COLO829 (cell line): ENCODE results near the gene HDGFL2.
A peak's percentile ranks its signal among the peaks of the same experiment; 100 is the strongest.
"Not testable (repeated sequence)": the region's sequence is repeated elsewhere in the genome, so short reads cannot be mapped to it uniquely, and the experiment has no call there.

Experiments used
- DNase-seq: peaks from one replicate; pipeline ENCODE4 v3.0.0; 2012; ENCODE audit warnings: low spot score

The HDGFL2 gene

DNA sequence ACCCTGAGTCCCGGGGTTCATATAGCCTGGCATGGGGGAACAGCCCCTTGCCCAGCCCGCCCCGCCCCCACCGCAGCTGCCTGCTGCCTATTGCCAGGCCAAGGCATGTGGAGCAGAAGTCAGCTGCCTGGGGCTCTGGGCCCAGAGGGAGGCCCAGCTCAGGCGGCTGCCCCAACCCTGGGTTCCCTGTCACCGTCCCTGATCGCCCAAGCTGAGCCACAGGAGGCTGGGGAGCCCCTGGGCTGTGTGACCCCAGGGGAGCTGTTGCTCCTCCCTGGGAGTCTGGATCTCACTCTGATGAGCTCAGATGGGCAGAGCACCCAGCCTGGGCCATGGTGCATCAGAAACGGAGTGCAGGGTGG, 44.8 kb downstream of the HDGFL2 start:
- no peak for DNase-seq

GRCh38 chr19:4517451-4518057, 45.5 kb downstream of the HDGFL2 start:
- no peak for DNase-seq

DNA sequence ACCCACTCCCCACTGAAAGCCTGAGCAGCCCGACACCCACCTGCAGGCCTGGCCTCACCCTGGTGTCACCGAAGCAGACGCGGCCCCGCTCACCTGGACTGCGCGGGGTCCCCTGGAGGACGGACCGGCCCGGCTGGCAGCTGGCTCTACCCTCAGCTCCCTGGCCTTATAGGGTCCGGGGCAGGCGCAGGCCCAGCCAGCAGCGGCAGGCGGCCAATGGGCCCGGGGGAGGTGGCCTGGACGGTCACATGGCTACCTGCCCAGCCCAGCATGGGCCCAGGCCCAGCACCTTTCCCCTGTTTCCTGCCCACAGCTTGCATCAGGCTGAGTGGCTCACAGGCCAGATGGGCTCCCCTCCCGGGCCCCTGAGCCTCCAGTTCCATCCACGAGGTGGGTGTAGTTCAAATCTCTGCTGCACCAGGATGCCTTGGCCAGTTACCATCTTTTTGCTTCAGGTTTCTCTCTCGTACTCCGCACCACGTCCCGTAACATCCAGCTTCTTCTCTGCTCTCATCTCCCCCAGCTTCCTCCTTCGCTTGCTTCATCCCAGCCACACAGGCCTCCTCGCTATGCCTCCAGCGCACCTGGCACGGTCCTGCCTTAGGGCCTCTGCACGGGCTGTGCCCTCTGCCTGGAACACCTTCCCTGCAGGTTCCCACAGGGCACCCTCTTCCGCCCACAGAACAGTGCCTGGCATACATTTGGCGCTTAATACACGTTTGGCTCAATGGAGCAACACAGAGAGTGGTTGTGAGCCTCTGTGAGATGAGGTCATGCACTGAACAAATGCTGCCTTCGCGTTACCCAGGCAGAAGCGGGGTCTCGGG, 46.5 kb downstream of the HDGFL2 start, which contains the start of gene PLIN4:
TSS of gene PLIN4 (minus strand) at position 142 of the 827 bp plus-strand sequence. CDS start 214 bp downstream, outside the sequence.
- DNase-seq = no peak

DNA sequence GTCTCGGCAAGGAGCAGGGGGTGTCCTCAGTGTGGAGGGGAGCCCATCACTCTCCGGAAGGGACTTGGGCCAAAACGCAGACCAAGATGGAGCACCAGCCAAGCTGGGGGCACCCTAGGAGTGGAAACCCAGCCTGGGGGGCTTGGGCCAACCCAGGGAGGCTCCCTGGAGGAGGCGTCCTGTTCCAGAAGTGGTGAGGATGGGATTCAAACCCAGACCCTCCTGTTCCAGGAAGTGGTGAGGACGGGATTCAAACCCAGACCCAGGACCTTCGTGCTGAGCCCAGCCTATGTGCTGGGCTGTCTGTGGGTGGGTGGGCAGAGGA, 47.0 kb downstream of the HDGFL2 start:
- no peak for DNase-seq

- no peak for DNase-seq
Measured at GRCh38 chr19:4519521-4520277, 47.6 kb downstream of the HDGFL2 start.

GRCh38 chr19:4521170-4521887, 49.2 kb downstream of the HDGFL2 start:
- no peak for DNase-seq

GRCh38 chr19:4521888-4522242, 49.8 kb downstream of the HDGFL2 start:
- no peak for DNase-seq

DNA sequence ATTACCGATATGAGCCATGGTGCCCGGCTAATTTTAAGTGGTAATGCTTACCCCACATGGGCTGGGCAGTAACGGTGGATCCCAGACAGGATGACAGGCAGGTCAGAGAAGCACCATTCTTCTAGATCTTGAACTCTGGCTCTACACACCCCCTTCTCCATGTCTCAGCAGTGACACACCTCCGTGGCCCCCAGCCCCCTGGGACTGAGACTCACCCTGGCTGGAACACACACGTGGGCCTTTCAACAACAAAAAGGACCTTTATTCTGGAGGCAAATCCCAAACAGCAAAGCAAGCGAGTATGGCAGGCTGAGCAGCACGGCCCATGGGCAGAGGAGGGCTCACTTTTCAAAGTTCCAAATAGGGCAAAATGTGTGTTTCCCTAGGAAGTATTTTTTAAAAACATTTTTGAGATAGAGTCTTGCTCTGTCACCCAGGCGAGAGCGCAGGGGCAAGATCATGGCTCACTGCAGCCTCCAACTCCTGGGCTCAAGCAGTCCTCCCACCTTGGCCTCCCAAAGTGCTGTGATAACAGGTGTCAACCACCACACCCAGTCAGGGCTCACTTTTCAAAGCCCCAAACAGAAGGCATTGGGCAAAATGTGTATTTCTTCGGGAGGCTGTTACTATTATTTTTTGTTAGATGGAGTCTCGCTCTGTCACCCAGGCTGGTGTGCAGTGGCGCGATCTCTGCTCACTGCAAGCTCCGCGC, 50.4 kb downstream of the HDGFL2 start:
- peak; percentile 68 for DNase-seq

DNA sequence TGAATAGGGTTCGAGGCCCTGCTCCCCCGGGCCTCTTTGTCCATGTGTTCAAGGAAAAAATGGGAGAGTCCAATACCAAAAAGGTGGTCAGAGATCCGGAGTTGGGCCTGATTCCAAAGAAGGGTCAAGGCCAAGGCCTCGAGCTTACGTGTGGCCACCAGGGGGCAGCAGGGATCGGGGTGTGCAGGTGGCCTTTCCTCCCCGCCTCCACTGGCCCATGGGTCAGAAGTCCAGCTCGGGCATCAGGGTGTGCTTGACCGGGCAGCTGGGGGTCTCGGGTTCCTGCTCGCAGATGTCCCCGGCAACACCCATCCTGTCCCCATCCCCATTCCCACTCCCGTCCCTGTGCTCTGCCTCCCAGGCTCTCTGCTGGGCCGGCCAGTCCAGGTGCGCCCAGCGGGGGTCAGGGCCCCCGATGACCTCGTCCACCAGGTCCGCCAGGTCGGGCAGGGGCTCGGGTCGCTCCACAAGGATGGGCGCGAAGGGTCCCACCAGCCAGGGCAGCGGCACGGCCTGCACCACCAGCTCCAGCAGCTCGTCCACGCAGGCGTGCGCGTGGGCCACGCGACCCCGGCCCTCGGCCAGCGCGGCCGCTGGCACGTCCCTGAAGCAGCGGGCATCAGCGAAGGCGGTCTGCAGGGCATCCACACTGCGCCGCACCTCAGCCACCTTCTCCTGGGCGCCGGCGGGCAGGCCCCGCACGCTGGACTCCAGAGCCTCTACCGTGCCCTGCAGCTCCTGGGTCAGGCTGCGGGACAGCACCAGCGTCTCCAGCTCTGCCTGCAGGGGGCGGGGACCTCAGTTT, 51.4 kb downstream of the HDGFL2 start:
- peak; percentile 65 for DNase-seq

DNA sequence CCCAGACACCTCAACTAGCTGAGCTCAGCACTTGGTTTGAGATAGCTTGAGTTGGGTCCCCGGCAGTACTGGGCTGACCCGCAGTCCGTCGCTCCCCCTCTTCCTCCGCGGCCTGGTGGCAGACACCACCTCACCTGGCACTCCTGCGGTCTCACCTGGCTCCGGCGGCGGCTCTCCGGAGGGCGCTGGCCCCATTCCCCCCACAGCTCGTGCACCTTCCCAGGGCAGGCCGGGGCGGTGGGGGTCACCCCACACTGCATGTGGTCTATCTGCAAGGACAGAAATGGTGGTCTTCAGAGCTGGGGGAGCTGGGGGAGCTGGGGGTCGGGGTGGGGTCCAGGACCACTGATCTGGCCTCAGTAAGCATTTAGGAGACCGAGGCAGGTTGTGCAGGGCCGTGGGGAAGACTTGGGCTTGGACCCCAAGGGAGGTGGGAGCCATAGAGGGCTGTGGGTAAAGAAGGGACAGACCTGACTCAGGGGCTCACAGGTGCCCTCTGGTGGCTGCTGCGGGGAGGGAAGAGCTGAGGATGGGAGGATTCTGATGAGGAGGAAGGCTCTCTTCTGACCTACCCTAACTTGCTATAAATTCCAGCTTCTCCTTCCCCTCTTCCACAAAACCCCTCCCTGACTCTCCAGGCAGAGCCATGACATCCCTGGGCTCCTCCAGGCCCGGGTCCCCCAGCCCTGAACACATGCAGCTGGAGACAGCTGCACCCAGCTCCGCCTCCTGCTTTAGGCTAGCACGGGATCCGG, 52.9 kb downstream of the HDGFL2 start:
- peak; percentile 33 for DNase-seq

- no peak for DNase-seq
Measured at GRCh38 chr19:4525563-4526002, 53.5 kb downstream of the HDGFL2 start.

DNA sequence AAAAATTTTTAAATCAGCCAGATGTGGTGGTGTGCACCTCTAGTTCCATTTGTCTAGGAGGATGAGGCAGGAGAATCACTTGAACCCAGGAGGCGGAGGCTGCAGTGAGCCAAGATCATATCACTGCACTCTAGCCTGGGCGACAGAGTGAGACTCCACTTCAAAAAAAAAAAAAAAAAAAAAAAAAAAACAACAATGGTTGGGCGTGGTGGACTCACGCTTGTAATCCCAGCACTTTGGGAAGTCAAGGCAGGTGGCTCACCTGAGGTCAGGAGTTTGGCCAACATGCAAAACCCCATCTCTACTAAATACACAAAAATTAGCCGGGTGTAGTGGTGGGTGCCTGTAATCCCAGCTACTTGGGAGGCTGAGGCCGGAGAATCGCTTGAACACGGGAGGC, 55.3 kb downstream of the HDGFL2 start:
- not testable (repeated sequence) for DNase-seq

DNA sequence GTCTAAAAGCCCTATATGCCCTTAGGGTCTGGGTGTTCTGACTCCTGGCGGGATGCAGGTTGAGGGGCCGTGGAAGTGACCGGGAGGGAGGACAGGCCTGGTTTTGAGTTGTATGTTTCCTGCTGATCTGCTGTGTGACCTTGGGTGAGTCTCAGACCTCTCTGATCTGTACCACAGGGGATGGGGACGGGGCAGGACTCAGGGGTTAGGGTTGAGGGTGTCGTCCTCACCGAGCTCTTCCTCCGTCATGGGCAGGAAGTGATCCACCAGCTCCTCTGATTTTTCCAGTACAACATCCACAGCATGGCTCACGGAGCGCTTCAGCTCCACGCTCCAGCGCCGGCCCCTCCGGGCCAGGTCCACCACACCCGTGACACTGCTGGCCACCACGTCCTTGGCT, 56.7 kb downstream of the HDGFL2 start:
- DNase-seq = no peak

- DNase-seq = no peak
Measured at GRCh38 chr19:4529924-4530522, 57.9 kb downstream of the HDGFL2 start.

DNA sequence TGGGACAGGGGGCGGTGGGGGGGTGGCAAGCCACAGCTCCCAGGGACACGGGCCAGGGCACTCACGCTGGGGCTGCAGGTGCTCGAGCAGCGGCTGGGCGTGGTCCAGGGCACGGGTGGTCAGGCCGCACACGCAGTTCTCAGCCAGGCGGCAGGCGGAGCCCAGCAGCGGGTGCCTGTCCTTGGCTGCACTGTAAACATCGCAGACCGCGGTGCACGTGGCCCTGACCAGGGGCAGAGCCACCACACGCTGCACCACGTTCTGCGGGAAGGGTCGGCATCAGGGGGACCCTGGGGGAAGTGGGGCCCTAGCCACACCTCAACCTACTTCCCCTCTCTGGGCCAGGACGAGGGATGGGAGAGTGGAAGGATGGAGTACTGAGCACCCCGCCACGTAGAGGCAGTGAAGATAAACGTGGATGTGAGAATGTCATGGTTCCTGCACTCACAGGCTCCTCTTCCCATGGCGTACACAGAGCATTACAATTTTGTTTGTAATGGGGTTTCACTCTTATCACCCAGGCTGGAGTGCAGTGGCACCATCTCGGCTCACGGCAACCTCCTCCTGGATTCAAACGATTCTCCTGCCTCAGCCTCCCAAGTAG, 59.6 kb downstream of the HDGFL2 start:
- no peak for DNase-seq

GRCh38 chr19:4533334-4533733, 61.2 kb downstream of the HDGFL2 start:
- DNase-seq = no peak

DNA sequence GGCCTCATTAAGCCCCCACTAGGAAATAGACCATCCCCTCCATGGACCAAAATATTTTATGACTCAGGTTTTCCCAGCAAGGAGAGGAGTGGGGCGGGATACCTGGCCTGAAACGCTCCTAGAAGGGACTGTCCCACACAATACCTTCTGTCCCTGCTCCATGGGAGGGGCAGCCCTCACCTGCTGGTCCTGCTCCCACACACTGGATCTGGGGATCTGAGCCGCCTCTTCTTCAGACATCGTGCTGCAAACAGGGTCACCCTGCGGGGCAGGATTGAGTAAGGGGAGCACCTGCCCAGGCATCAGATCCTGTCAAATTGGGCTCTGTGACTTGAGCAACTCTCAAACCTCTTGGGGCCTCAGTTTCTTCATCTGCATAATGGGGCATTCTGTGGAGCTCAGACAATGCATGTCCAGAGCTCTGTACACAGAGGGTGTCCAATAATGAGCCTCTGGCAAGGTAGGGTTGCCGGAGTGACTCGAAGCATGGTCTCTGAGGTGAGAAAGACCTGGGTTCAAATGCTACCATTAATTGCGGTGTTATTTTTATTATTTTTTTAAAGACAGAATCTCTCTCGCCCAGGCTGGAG, 61.8 kb downstream of the HDGFL2 start:
- DNase-seq = no peak

GRCh38 chr19:4534836-4535658, 63.0 kb downstream of the HDGFL2 start, which contains the start of gene PLIN5:
PLIN5 (minus strand) TSS chr19:4535224; CDS start chr19:4534074, 1,150 bp downstream.
- peak; percentile 92 for DNase-seq
